ENCODE results near the gene SDR9C7.
"Not testable (repeated sequence)": the region's sequence is repeated elsewhere in the genome, so short reads cannot be mapped to it uniquely, and the experiment has no call there.

The SDR9C7 gene

GRCh38 chr12:56914724-56915123 is 19.5 kb downstream of the SDR9C7 start:
- Histone ChIP-seq H3K27ac (ENCODE audit: low read depth, low read length) (no peak overlapping the region), H3K9ac (ENCODE audit: low read depth, low read length) (no peak overlapping the region), H3K36me3 (ENCODE audit: insufficient read depth, low read length) (no peaks in the 10 kb centered on the region), H3K4me3 (ENCODE audit: low read length) (no peak overlapping the region), H3K9me3 (ENCODE audit: insufficient read depth, low read depth, low read length) (peaks cover 11% of the 10 kb centered on the region; the same call in 1 of the 2 replicates), H3K4me1 (ENCODE audit: insufficient read depth, low read length) (no peaks in the 10 kb centered on the region), H3K27me3 (ENCODE audit: insufficient read depth, low read length) (no peaks in the 10 kb centered on the region)
- WGBS: 88% methylated on average over 3 of the region's 3 CpGs

DNA sequence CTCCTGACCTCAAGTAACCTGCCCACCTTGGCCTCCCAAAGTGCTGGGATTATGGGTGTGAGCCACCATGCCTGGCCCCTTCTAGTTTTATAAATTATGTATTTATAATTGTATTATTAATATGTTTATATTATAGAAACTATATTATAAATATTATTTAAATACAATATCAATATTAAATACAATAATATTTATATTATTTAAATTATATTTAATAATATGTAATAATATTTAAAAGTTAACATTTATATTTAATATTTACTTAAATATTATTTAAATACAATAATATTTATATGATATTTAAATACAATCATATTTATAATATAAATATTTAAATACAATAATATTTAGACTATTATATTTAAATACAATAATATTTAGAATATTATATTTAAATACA is 20.0 kb downstream of the SDR9C7 start:
- H3K4me1 ChIP-seq (ENCODE audit: insufficient read depth, low read length): no peaks in the 10 kb centered on the region

GRCh38 chr12:56909403-56909802 is 24.8 kb downstream of the SDR9C7 start:
- H3K4me1 ChIP-seq (ENCODE audit: insufficient read depth, low read length); H3K27me3 ChIP-seq (ENCODE audit: insufficient read depth, low read length); H3K27ac ChIP-seq (ENCODE audit: low read depth, low read length); H3K9ac ChIP-seq (ENCODE audit: low read depth, low read length); H3K36me3 ChIP-seq (ENCODE audit: insufficient read depth, low read length); H3K4me3 ChIP-seq (ENCODE audit: low read length): not testable (repeated sequence)
- WGBS: 63% methylated on average over 2 of the region's 2 CpGs
- peaks cover 30% of the 10 kb centered on the region for H3K9me3 ChIP-seq (ENCODE audit: insufficient read depth, low read depth, low read length)

More for the DNA sequence above, 20.0 kb downstream of the SDR9C7 start:
- H3K4me3 ChIP-seq (ENCODE audit: low read length): no peak overlapping the region
- no peak overlapping the region for H3K9ac ChIP-seq (ENCODE audit: low read depth, low read length)
- H3K27ac ChIP-seq (ENCODE audit: low read depth, low read length): no peak overlapping the region
- no peaks in the 10 kb centered on the region for H3K36me3 ChIP-seq (ENCODE audit: insufficient read depth, low read length)
- peaks cover 14% of the 10 kb centered on the region for H3K9me3 ChIP-seq (ENCODE audit: insufficient read depth, low read depth, low read length)
- no peaks in the 10 kb centered on the region for H3K27me3 ChIP-seq (ENCODE audit: insufficient read depth, low read length)

- Histone ChIP-seq H3K4me1 (ENCODE audit: insufficient read depth, low read length) (no peaks in the 10 kb centered on the region), H3K27me3 (ENCODE audit: insufficient read depth, low read length) (no peaks in the 10 kb centered on the region), H3K9ac (ENCODE audit: low read depth, low read length) (no peak overlapping the region), H3K4me3 (ENCODE audit: low read length) (no peak overlapping the region), H3K9me3 (ENCODE audit: insufficient read depth, low read depth, low read length) (peaks cover 39% of the 10 kb centered on the region), H3K27ac (ENCODE audit: low read depth, low read length) (no peak overlapping the region), H3K36me3 (ENCODE audit: insufficient read depth, low read length) (no peaks in the 10 kb centered on the region)
- WGBS: 91% methylated on average over 5 of the region's 5 CpGs
Measured at GRCh38 chr12:56908136-56908535, 26.1 kb downstream of the SDR9C7 start.

DNA sequence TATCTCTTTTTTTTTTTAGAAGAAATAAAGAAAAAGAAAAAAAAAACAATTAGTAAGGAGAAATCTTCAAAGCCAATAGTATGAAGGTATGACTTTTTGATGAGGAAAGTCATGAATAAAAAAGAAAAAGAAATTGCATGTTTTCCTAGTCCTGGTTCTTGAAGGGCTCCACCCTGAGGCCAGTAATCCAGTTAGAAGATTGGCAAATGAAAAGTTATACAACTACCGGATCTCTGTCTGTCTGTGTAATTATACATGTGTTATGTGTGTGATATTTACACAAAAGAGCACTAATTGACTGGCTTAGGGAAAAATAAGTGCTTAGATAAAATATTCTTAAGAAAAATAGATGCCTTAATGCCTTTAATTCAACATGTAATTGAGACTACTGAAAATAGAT is 28.4 kb downstream of the SDR9C7 start:
- Histone ChIP-seq H3K4me3 (ENCODE audit: low read length) (no peak overlapping the region), H3K27ac (ENCODE audit: low read depth, low read length) (no peak overlapping the region), H3K27me3 (ENCODE audit: insufficient read depth, low read length) (no peaks in the 10 kb centered on the region), H3K4me1 (ENCODE audit: insufficient read depth, low read length) (no peaks in the 10 kb centered on the region), H3K9me3 (ENCODE audit: insufficient read depth, low read depth, low read length) (peaks cover 53% of the 10 kb centered on the region), H3K9ac (ENCODE audit: low read depth, low read length) (no peak overlapping the region), H3K36me3 (ENCODE audit: insufficient read depth, low read length) (no peaks in the 10 kb centered on the region)
- 93% methylated on average over 1 of the region's 1 CpG for WGBS

DNA sequence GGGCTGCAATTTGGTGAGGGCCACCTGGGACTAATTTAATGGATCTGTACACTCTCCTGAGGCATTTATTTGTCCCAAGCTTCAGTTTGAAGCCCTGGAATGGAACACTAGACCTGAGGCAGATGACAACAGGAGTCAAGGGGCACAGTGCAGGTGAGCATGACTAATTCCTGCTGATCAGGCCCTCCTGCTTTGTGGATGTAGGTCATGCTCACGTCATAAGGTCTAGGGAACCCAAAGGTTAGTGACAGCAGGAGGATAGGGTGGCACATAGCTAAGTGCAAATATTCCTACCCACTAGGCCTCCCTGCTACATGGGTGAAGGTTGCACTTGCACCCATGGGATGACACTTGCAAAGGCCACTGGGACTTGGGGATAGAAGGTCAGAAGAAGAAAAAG is 30.8 kb downstream of the SDR9C7 start:
- WGBS: 53% methylated on average over 1 of the region's 1 CpG
- Histone ChIP-seq H3K4me3 (ENCODE audit: low read length) (no peak overlapping the region), H3K27ac (ENCODE audit: low read depth, low read length) (no peak overlapping the region), H3K9ac (ENCODE audit: low read depth, low read length) (no peak overlapping the region), H3K9me3 (ENCODE audit: insufficient read depth, low read depth, low read length) (peaks cover 44% of the 10 kb centered on the region), H3K27me3 (ENCODE audit: insufficient read depth, low read length) (no peaks in the 10 kb centered on the region), H3K4me1 (ENCODE audit: insufficient read depth, low read length) (no peaks in the 10 kb centered on the region), H3K36me3 (ENCODE audit: insufficient read depth, low read length) (no peaks in the 10 kb centered on the region)

DNA sequence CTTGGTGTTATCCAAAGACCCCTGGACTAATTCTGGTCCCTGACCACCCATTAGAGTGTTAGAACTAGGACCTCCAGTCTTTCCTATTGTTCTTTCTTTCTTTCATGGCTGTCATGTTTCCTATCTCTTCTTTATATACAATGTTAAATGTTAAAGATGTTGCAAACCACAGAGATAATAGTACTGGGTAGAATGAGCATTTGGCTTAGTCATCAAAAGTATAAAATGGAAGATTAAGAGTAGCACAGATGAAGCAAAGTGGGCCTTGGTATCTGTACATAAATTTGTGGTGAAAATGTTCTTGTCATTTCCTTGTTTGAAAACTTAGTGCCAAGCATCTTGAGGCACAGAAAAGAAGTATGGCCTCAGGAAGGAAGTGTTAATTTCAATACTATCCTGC is 32.9 kb downstream of the SDR9C7 start:
- not testable (repeated sequence) for H3K27ac ChIP-seq (ENCODE audit: low read depth, low read length); H3K4me3 ChIP-seq (ENCODE audit: low read length)
- H3K9me3 ChIP-seq (ENCODE audit: insufficient read depth, low read depth, low read length): peaks cover 38% of the 10 kb centered on the region

DNA sequence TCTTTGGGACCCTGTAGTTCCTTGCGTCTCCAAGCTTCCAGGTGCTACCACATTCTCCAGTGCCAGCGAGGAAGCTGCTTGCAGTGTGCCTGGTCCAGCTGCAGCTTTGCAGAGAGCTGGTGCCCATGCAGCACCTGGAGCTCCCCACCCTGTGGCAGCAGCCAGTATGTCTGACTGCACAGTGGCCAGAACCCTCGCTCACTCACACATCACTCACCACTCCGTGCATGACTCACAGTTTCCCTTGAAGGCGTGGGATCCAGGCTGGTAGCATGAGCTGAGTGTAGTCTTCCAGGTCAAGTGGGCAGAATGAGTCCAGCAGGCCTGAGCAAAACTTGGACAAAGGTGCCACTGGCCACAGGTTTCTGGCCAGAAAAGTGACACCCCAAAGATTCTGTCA is 33.6 kb downstream of the SDR9C7 start:
- Histone ChIP-seq H3K9ac (ENCODE audit: low read depth, low read length) (no peak overlapping the region), H3K9me3 (ENCODE audit: insufficient read depth, low read depth, low read length) (peaks cover 38% of the 10 kb centered on the region), H3K27ac (ENCODE audit: low read depth, low read length) (no peak overlapping the region), H3K4me1 (ENCODE audit: insufficient read depth, low read length) (no peaks in the 10 kb centered on the region), H3K36me3 (ENCODE audit: insufficient read depth, low read length) (no peaks in the 10 kb centered on the region), H3K27me3 (ENCODE audit: insufficient read depth, low read length) (no peaks in the 10 kb centered on the region), H3K4me3 (ENCODE audit: low read length) (no peak overlapping the region)
- WGBS: 94% methylated on average over 5 of the region's 5 CpGs

More for the DNA sequence above, 32.9 kb downstream of the SDR9C7 start:
- not testable (repeated sequence) for H3K4me1 ChIP-seq (ENCODE audit: insufficient read depth, low read length); H3K9ac ChIP-seq (ENCODE audit: low read depth, low read length); H3K27me3 ChIP-seq (ENCODE audit: insufficient read depth, low read length); H3K36me3 ChIP-seq (ENCODE audit: insufficient read depth, low read length)

DNA sequence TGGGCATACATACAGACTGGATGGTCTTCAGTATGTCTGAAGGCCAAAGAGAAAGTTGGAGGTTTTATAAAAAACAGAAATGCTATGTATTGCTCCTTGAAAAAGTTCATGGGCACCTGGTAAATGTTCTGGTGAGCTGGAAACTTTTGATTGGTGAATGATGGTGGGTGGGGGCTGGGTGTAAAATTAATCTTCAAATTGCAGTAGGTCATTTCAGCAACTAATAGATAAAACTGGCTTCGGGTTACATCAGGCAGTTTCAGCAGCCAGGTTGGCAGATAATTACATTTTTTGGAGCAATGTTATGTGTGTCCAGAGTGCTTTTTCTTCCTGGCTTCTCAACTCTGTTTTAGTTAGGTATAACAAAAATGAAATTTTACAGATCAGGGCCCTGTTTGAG is 35.3 kb downstream of the SDR9C7 start:
- whole genome bisulfite sequencing: 88% methylated on average over 1 of the region's 1 CpG
- no peaks in the 10 kb centered on the region for H3K4me1 ChIP-seq (ENCODE audit: insufficient read depth, low read length)
- no peaks in the 10 kb centered on the region for H3K36me3 ChIP-seq (ENCODE audit: insufficient read depth, low read length)
- H3K27ac ChIP-seq (ENCODE audit: low read depth, low read length): no peak overlapping the region
- no peaks in the 10 kb centered on the region for H3K27me3 ChIP-seq (ENCODE audit: insufficient read depth, low read length)
- H3K9me3 ChIP-seq (ENCODE audit: insufficient read depth, low read depth, low read length): peaks cover 33% of the 10 kb centered on the region
- H3K4me3 ChIP-seq (ENCODE audit: low read length): no peak overlapping the region
- H3K9ac ChIP-seq (ENCODE audit: low read depth, low read length): no peak overlapping the region

DNA sequence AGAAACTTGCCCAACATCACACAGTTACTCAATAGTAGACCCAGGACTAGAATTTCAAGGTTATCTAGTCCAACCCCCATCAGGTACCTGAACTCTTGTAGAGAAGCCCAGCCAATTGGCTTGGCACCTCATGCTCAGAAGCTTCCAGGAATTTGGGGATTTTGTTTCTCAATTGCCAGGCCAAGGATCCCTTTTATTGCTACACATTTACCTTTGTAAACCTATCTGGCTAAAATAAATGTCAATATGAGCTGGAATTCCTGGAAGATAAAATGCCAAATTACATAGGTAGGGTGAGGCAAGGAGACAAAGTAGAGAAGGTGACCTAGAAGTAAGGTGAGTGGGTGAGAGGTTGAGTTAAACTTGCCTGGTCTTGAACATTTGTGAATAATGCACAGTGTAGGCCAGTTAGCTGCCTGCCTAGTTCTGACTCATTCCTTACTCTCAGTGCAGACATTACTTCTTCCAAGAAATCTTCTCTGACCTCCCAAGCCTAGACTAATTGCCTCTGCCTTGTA is 36.3 kb downstream of the SDR9C7 start:
- no peaks in the 10 kb centered on the region for H3K4me1 ChIP-seq (ENCODE audit: insufficient read depth, low read length)
- no peak overlapping the region for H3K9ac ChIP-seq (ENCODE audit: low read depth, low read length)
- H3K27me3 ChIP-seq (ENCODE audit: insufficient read depth, low read length): no peaks in the 10 kb centered on the region
- H3K9me3 ChIP-seq (ENCODE audit: insufficient read depth, low read depth, low read length): peaks cover 26% of the 10 kb centered on the region
- H3K27ac ChIP-seq (ENCODE audit: low read depth, low read length): no peak overlapping the region
- no peaks in the 10 kb centered on the region for H3K36me3 ChIP-seq (ENCODE audit: insufficient read depth, low read length)
- no peak overlapping the region for H3K4me3 ChIP-seq (ENCODE audit: low read length)

- H3K9me3 ChIP-seq (ENCODE audit: insufficient read depth, low read depth, low read length): peaks cover 14% of the 10 kb centered on the region
- no peaks in the 10 kb centered on the region for H3K4me1 ChIP-seq (ENCODE audit: insufficient read depth, low read length)
- no peak overlapping the region for H3K9ac ChIP-seq (ENCODE audit: low read depth, low read length)
- no peak overlapping the region for H3K4me3 ChIP-seq (ENCODE audit: low read length)
- H3K27me3 ChIP-seq (ENCODE audit: insufficient read depth, low read length): no peaks in the 10 kb centered on the region
- H3K36me3 ChIP-seq (ENCODE audit: insufficient read depth, low read length): no peaks in the 10 kb centered on the region
- no peak overlapping the region for H3K27ac ChIP-seq (ENCODE audit: low read depth, low read length)
- 85% methylated on average over 1 of the region's 1 CpG for WGBS
Measured at GRCh38 chr12:56896082-56896481, 38.1 kb downstream of the SDR9C7 start.

GRCh38 chr12:56894698-56895368 is 39.4 kb downstream of the SDR9C7 start:
- no peaks in the 10 kb centered on the region for H3K4me1 ChIP-seq (ENCODE audit: insufficient read depth, low read length)
- no peak overlapping the region for H3K4me3 ChIP-seq (ENCODE audit: low read length)
- H3K9me3 ChIP-seq (ENCODE audit: insufficient read depth, low read depth, low read length): peaks cover 2% of the 10 kb centered on the region; the same call in 1 of the 2 replicates
- 94% methylated on average over 3 of the region's 5 CpGs for WGBS
- H3K36me3 ChIP-seq (ENCODE audit: insufficient read depth, low read length): no peaks in the 10 kb centered on the region
- H3K9ac ChIP-seq (ENCODE audit: low read depth, low read length): no peak overlapping the region
- no peak overlapping the region for H3K27ac ChIP-seq (ENCODE audit: low read depth, low read length)
- H3K27me3 ChIP-seq (ENCODE audit: insufficient read depth, low read length): no peaks in the 10 kb centered on the region
